GM19043 (cell line): Measurements from ENCODE around the gene FBXO27.
"Not testable (repeated sequence)": the region's sequence is repeated elsewhere in the genome, so short reads cannot be mapped to it uniquely, and the experiment has no call there.

Source experiments
- ATAC-seq: cut with Tn5 transposase; IDR thresholded peaks from one replicate; pipeline ENCODE4 v1.9.1; 2021; ENCODE audit warnings: low read depth; ENCODE audit not compliant: unreplicated experiment

Gene FBXO27

GRCh38 chr19:39032063-39032918, at the start of gene FBXO27:
FBXO27 (minus strand) TSS chr19:39032549; CDS start chr19:39032227, 322 bp downstream.
- no peak for ATAC-seq

GRCh38 chr19:39080431-39080830, 48.1 kb upstream of the FBXO27 start:
- no peak for ATAC-seq

GRCh38 chr19:39078436-39079200, 46.3 kb upstream of the FBXO27 start:
- ATAC-seq = no peak

- no peak for ATAC-seq
Observed at GRCh38 chr19:39077323-39077722, 45.0 kb upstream of the FBXO27 start.

GRCh38 chr19:39074942-39075341, 42.6 kb upstream of the FBXO27 start:
- ATAC-seq = no peak

- no peak for ATAC-seq
Observed at GRCh38 chr19:39074205-39074692, 41.9 kb upstream of the FBXO27 start.

- no peak for ATAC-seq
Observed at GRCh38 chr19:39070888-39071287, 38.5 kb upstream of the FBXO27 start.

- not testable (repeated sequence) for ATAC-seq
Observed at GRCh38 chr19:39068259-39068658, 35.9 kb upstream of the FBXO27 start.

GRCh38 chr19:39067104-39067503, 34.8 kb upstream of the FBXO27 start:
- no peak for ATAC-seq

- no peak for ATAC-seq
Observed at GRCh38 chr19:39065928-39066327, 33.6 kb upstream of the FBXO27 start.

GRCh38 chr19:39064405-39064804, 32.1 kb upstream of the FBXO27 start:
- no peak for ATAC-seq

- ATAC-seq = no peak
Observed at GRCh38 chr19:39060171-39060570, 27.8 kb upstream of the FBXO27 start.

- ATAC-seq = no peak
Observed at GRCh38 chr19:39059302-39059701, 27.0 kb upstream of the FBXO27 start.

GRCh38 chr19:39057615-39058014, 25.3 kb upstream of the FBXO27 start:
- no peak for ATAC-seq

GRCh38 chr19:39054091-39054470, 21.7 kb upstream of the FBXO27 start:
- no peak for ATAC-seq

- ATAC-seq = no peak
Observed at GRCh38 chr19:39053276-39054090, 21.1 kb upstream of the FBXO27 start.

- ATAC-seq = no peak
Observed at GRCh38 chr19:39052846-39053245, 20.5 kb upstream of the FBXO27 start.

GRCh38 chr19:39052243-39052746, 19.9 kb upstream of the FBXO27 start:
- no peak for ATAC-seq

GRCh38 chr19:39047073-39047472, 14.7 kb upstream of the FBXO27 start:
- no peak for ATAC-seq

GRCh38 chr19:39046037-39046821, 13.9 kb upstream of the FBXO27 start:
- no peak for ATAC-seq
